ENCODE results near the gene UBE3A.

GRCh38 chr15:25372298-25372697 lies 66.5 kb downstream of the UBE3A start:
- TF ChIP-seq CTCF (conservative IDR thresholded peaks at IDR 0.05 in 1 of 2, IDR thresholded peaks at IDR 0.05 in 1 of 2; ENCODE audit: extremely low read depth in 1 of 2, insufficient read depth in 1 of 2, low read depth in 1 of 2, low read length in 2 of 2) (no peak), EZH2 (IDR thresholded peaks at IDR 0.05; ENCODE audit: borderline replicate concordance, low read length) (no peak)

All from mammary epithelial cell (primary cell).